ENCODE results near the gene BOK.

GRCh38 chr2:241606186-241606585 is 47.6 kb downstream of the BOK start:
- TF ChIP-seq POLR2A (IDR thresholded peaks at IDR 0.05) (no peak), CTCF (IDR thresholded peaks at IDR 0.05) (no peak)

Data from body of pancreas (tissue), 4 donors.